ENCODE measurements around the gene TRAPPC3L.

TRAPPC3L gene

GRCh38 chr6:116475141-116475540, 70.3 kb downstream of the TRAPPC3L start:
- no peak overlapping the region for H3K4me3 ChIP-seq (ENCODE audit: low read depth, low read length)
- no peak for DNase-seq (ENCODE audit: low read depth)
- TF ChIP-seq CTCF (IDR thresholded peaks at IDR 0.05; ENCODE audit: control insufficient read depth, extremely low read depth, insufficient read depth), result no peak

- no peak for TF ChIP-seq CTCF (IDR thresholded peaks at IDR 0.05; ENCODE audit: control insufficient read depth, extremely low read depth, insufficient read depth)
- H3K4me3 ChIP-seq (ENCODE audit: low read depth, low read length), result no peak overlapping the region
- DNase-seq (ENCODE audit: low read depth), result no peak
Observed at GRCh38 chr6:116472706-116473105, 72.8 kb downstream of the TRAPPC3L start.

GRCh38 chr6:116471531-116471930, 74.0 kb downstream of the TRAPPC3L start:
- TF ChIP-seq CTCF (IDR thresholded peaks at IDR 0.05; ENCODE audit: control insufficient read depth, extremely low read depth, insufficient read depth), result no peak
- DNase-seq (ENCODE audit: low read depth), result no peak

GRCh38 chr6:116468293-116468692, 77.2 kb downstream of the TRAPPC3L start:
- no peak for DNase-seq (ENCODE audit: low read depth)
- no peak overlapping the region for H3K4me3 ChIP-seq (ENCODE audit: low read depth, low read length)
- TF ChIP-seq CTCF (IDR thresholded peaks at IDR 0.05; ENCODE audit: control insufficient read depth, extremely low read depth, insufficient read depth), result no peak

More at GRCh38 chr6:116471531-116471930, 74.0 kb downstream of the TRAPPC3L start:
- no peak overlapping the region for H3K4me3 ChIP-seq (ENCODE audit: low read depth, low read length)

GRCh38 chr6:116467514-116467913, 78.0 kb downstream of the TRAPPC3L start:
- DNase-seq (ENCODE audit: low read depth), result no peak
- no peak for TF ChIP-seq CTCF (IDR thresholded peaks at IDR 0.05; ENCODE audit: control insufficient read depth, extremely low read depth, insufficient read depth)
- no peak overlapping the region for H3K4me3 ChIP-seq (ENCODE audit: low read depth, low read length)

- no peak overlapping the region for H3K4me3 ChIP-seq (ENCODE audit: low read depth, low read length)
- DNase-seq (ENCODE audit: low read depth), result no peak
- no peak for TF ChIP-seq CTCF (IDR thresholded peaks at IDR 0.05; ENCODE audit: control insufficient read depth, extremely low read depth, insufficient read depth)
Observed at GRCh38 chr6:116467096-116467495, 78.4 kb downstream of the TRAPPC3L start.

GRCh38 chr6:116465246-116465645, 80.2 kb downstream of the TRAPPC3L start:
- DNase-seq (ENCODE audit: low read depth), result no peak

More at GRCh38 chr6:116465246-116465645, 80.2 kb downstream of the TRAPPC3L start:
- no peak overlapping the region for H3K4me3 ChIP-seq (ENCODE audit: low read depth, low read length)
- TF ChIP-seq CTCF (IDR thresholded peaks at IDR 0.05; ENCODE audit: control insufficient read depth, extremely low read depth, insufficient read depth), result no peak
